ENCODE data around the gene APRT.

- TF ChIP-seq ZNF274 (IDR thresholded peaks at IDR 0.05; ENCODE audit: insufficient read depth, insufficient read length): no peak
- no peak for TF ChIP-seq ESRRA (IDR thresholded peaks at IDR 0.05; ENCODE audit: low read length)
- 0 out of 2 replicates have a peak, but pooled peaks have one; percentile 8 for TF ChIP-seq YY1 (IDR thresholded peaks at IDR 0.05; ENCODE audit: low read depth, low read length)
- no peak for TF ChIP-seq TBL1XR1 (IDR thresholded peaks at IDR 0.05; ENCODE audit: low read depth, low read length)
- no peak for TF ChIP-seq CREB1 (IDR thresholded peaks at IDR 0.05; ENCODE audit: low read depth)
- TF ChIP-seq EZH2 (IDR thresholded peaks at IDR 0.05; ENCODE audit: borderline replicate concordance, control insufficient read depth, low read depth, low read length): no peak
- TF ChIP-seq USF1 (IDR thresholded peaks at IDR 0.05; ENCODE audit: borderline replicate concordance, extremely low read length, insufficient read depth, low read depth, low read length): no peak
Measured at GRCh38 chr16:88784074-88784855, 27.5 kb downstream of the APRT start.

Measured in GM12878 (cell line).